GM18861 (cell line): Measurements from ENCODE around the gene NFE2.
"Not testable (repeated sequence)": the region's sequence is repeated elsewhere in the genome, so short reads cannot be mapped to it uniquely, and the experiment has no call there.

Source experiments
- ATAC-seq: cut with Tn5 transposase; IDR thresholded peaks from one replicate; pipeline ENCODE4 v1.9.1; 2021; ENCODE audit not compliant: unreplicated experiment

NFE2 gene

DNA sequence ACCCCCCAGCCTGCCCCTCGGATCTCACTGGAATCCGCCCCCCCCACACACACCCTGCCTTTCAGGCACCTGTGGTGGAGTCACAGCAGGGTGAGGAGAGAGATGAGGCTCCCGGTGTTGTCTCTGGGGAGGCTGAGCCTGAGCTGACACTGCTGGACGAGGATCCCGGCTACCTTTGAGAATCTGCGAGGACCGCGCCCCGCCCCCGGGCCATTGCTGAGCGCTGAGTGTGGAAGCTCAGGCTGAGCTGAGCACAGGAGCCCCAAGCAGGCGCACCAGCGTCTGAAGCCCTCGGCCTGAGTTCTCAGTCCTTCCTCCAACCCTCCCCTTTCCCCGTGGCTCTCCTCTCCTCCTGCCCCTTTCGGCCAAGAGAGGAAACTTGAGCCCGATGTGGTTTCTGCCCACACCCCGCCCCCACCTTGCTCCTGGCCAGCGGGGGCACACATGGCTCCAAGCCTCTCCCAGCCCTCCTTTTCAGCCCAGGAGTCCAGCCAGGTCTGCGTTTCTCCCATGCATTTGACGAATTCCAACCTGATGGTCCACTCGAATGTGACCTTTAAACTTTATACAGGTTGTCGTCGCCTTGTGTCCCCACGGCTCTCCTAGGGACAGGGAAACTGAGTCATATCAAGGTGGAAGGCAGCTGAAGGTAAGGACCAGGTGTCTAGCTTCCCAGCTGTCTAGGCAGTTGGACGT lies at the start of gene NFE2:
NFE2 (minus strand) TSS at position 284 of the 696 bp plus-strand sequence. CDS start 5,767 bp downstream, outside the sequence.
- ATAC-seq, result no peak

DNA sequence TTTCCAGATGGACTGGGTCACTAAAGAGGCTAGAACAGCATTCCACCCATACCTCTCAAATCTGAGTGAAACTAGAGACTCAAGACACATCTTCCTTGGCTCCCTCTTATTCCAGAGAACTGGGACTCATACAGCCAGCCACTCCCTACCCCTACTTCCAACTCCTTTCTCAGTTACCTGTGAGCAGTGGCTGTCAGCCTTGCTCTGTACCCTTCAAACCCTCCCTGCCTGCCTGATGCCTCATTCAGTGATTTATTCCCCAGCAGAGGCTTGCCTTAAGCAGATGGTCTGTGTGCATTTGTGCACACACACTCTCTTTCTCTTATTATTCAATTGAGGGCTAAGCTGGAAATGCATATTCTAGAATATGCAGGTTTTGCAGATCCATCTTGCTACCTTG lies 48.9 kb upstream of the NFE2 start:
- no peak for ATAC-seq

DNA sequence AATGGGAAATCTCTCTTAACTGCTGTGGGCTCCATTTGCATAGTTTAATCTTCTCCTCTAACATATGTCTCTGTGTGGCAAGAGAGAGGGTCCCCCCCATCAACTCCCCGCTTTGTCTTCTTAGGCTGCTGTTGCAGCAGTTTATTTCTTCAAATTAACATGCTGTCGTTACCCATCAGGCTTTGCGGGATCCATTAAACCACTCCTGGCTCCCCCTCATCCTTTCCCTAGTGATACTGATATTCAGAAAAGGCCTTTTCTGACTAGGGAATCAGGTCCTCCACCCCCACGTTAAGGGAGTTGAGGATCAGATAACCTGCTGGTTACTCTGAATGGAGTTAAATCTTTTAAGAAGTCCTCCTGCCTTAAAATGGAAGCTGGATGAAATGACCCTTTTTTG lies 48.2 kb upstream of the NFE2 start:
- ATAC-seq, result no peak

DNA sequence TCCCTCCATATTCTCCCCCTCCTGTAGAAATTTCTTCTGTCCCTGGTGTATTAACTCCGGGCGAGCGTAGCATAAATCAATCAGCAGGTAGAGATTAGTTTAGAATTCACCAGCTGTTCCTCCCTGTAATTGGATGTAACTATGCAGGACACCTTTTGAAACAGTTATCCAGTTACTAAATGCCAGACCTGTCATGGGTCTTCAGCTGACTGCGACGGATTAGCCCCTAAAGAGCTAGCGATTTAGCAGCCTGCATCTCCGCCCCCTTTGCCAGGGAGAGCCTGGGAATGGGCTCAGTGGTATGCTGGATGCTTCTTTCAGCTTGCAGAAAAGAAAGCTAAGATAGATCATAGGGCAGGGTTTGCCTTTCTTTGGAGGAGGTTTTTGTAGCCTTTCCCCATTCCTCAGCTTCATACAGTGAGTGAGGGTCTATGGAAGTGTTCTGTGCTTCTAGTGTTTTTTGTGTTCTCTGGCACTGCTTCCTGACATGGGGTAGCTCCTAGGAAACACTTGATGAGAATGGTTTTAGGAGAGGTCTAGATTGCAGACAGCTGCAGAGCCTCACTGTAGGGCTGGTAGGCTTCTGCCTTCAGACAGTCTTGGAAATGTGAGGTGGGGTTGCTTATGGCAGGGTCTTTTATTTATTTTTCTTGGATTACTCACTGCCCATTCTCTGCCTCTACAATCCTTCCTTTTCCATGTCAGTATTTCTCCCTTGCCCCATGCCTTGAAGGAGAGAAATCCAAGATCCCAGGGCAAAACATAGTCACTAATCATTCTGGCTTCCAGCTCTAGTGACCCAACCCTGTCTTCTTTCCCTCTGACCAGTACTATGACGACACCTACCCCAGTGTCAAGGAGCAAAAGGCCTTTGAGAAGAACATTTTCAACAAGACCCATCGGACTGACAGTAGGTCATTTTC lies 40.8 kb upstream of the NFE2 start:
- no peak for ATAC-seq

DNA sequence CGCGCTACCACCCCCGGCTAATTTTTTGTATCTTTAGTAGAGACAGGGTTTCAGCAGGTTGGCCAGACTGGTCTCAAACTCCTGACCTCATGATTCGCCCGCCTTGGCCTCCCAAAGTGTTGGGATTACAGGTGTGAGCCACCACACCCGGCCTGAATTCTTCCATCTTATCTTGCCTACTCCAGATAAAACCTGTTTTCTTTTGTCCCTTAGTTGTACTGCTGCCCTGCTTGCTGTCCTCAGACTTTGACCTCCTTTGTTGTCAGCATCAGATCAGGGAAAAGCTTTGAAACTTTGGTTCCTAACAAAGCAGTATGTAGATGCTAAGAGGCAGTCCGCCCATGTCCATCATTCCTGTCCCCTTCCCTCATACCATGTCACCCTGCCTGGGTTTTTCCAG lies 40.0 kb upstream of the NFE2 start:
- ATAC-seq, result no peak

DNA sequence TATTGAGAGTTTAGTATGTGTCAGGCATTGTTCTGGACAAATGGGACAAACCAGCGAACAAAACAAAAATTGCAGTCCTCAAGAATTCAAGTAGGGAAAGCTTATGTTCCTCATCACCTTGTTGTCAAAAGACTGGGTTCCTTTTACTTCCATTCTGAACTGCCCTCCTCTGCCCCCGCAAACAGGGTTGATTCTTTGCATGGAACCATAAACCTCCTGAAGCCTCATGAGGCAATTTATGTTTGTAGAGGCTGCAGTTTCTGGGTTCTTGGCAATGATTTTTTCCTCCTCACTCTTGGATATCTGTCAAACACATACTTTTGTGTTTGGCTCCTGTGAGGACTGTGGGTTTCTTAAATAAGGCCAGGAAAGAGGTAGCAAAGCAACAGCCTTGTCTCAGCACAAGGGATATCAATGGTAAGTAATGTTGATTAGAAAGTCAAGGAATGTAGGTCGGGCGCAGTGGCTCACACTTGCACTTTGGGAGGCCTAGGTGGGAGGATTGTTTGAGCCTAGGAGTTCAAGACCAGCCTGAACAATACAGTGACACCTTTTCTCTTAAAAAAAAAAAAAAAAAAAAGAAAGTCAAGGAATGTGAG lies 38.0 kb upstream of the NFE2 start:
- no peak for ATAC-seq

DNA sequence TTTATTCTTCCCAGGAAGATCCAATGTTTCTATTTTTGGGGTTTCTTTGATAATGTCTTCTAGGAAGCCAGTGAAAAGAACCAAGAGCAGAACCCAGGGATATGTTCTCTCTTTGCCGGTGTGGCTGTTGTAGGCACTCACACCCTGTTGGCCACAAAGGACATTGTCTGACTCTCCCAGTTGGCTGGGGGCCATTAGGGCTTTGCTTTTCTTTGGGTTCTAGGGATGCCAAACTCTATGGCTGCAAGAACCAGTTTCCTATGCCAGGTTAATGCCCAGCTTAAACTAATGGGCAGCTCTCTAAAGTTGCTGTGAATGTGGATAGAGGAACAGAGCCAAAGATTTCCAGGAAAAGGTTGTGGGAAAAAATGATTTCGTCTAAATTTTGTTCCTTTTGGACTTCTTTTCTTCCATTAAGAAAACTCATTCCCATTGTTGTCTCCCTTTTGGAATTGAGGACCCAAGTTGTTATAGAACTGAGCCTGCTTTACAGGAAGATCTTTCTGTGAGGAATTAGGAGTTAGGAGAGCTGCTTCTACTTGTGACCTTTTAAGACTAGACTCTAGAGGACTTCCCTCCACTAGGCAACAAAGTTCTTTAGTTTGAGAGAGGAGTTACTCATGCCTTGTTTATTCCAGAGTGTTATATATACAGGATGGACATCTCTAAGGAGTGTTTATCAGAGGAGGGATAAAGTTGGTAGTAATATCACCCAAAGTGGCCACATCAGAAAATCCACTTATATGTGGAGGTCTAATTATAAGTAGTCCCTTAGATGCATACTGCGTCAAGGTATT lies 37.2 kb upstream of the NFE2 start:
- no peak for ATAC-seq

DNA sequence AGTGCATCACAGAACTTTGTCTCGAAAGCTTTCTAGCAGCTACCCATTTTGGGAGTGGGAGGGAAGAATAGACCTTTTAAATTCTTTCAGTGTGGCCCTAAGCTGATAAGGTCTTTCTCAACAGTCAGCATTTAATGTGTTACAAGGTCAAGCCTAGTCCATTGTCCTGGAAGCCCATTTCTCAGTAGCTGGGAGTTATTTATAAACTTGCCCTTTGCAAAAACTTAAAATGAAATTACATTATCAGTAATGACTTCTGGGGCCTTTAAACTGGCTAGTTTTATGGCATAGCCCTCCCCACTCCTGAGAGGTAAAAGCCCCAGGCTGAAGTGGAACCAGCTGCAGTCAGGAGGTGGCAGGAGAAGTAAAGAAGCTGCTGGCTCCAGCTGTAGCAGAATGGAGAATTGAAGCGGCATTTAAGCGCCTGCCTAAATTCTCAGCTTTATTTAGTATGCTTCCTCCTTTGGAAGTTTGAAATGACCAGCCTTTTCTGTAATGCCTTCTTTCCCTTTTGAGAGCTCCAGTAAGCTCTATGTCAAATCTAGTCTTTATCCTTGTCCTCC lies 36.5 kb upstream of the NFE2 start:
- no peak for ATAC-seq

DNA sequence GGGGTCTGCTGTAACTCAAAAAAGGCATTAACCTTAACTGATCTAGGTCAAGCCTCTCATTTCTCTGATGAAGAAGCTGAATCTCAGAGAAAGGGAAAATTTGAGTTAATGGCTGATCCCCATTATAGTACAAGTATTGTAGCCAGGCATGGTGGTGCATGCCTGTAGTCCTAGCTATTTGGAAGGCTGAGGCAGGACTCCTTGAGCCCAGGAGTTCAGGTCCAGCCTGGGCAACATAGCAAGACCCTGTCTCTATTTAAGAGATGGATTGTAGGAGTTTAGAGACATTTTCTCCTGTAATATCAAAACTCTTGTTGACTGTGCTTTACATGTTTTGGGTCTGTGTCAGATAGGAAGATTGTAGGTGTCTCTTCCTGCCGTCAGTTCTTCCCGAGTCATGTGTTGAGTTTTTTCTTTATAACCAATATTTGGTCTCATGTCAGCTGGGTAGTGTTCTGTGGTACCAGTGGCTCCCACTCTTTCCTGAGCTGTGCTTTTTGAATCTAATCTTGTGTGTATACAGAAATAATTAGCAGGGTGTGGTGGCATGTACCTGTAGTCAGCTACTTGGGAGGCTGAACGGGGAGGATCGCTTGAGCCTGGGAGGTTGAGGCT lies 32.7 kb upstream of the NFE2 start:
- no peak for ATAC-seq

DNA sequence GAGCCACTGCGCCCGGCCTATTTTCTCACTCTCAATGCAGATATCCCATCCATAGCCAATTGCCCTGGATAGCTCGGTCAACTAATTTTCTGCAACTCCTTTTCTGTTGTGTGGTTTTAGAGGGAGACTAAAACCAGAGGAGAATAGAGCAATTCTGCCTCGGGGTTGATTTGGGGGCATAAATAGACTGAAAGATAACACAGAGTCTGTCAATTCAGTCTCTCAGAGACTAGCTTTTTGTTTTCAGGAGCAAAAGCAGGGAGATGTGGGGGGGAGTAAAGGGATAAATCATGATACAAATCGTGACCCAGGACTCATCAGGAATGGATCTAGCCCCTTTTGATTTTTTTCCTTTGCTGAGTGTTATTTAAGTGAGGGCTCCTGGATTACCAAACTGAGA lies 30.6 kb upstream of the NFE2 start:
- no peak for ATAC-seq

DNA sequence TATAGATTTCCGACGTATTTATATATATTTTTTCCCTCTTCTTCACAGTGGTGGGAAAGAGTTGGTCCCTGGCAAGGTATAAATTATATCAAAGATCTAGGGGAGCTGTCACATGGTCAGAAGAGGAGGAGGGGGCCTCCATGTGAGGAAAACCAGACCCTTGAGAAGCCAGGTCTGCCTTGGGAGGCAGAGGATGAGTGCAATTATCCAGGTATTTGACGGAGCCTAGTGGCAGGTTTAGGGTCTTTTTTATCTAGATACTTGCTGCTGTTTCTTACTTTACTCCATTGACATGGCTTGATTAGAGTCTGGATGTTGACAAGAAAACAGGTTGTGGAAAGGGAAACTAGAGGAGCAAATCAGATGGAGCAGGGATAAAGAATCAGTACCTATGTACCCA lies 29.6 kb upstream of the NFE2 start:
- ATAC-seq, result no peak

DNA sequence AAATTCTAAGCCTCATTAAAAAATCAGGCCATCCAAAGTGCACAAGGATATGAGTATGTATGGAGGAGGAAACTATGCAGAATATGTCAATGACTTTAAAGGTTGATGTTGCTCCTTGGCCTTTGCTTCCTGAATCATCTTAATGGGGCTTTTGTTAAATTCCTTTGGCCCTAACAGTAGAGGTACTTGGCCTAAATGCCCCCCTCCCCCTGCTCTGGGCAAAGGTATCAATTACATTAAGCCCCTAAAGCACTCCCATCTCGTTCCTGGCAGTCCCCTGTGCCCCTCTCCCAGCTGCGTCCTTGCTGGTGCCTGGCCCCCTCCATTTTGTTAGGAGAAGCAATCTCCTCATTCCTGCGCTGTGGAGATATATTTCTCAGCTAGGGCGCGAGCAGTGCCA lies 28.9 kb upstream of the NFE2 start:
- ATAC-seq, result no peak

DNA sequence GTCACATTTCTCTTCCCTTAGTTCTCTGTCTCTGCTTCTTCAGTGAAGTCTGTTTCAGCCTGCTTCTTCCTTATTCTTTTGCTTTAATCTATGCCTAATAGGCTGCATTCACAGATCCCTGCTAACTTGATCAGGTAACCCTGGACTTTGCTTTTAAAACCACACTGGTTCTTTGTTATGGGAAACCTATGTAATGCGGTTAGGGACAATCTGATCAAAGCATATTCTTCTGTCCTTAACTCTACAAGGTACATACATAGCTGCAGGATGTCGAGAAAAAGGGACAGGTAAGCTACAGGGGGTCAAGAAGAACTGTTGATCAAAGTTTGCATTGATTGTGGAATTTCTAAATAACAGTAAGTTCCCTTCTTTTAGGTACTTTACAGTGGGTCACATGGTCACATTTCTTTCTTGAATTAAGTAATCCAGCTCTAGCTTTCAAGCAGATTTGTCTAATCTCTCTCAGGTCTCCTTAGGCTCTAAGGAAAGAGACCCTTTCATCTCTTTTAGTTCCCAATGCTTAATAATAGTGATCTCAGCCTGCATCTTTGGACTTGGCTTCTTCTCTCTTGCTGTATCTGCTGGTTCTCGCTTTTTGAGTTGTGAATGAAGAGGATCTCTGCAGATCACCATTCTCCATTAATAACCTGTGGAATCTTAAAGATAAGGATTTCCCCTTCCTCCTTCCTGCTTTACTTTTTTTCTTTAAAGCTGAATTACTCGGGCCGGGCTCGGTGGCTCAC lies 28.0 kb upstream of the NFE2 start:
- no peak for ATAC-seq

DNA sequence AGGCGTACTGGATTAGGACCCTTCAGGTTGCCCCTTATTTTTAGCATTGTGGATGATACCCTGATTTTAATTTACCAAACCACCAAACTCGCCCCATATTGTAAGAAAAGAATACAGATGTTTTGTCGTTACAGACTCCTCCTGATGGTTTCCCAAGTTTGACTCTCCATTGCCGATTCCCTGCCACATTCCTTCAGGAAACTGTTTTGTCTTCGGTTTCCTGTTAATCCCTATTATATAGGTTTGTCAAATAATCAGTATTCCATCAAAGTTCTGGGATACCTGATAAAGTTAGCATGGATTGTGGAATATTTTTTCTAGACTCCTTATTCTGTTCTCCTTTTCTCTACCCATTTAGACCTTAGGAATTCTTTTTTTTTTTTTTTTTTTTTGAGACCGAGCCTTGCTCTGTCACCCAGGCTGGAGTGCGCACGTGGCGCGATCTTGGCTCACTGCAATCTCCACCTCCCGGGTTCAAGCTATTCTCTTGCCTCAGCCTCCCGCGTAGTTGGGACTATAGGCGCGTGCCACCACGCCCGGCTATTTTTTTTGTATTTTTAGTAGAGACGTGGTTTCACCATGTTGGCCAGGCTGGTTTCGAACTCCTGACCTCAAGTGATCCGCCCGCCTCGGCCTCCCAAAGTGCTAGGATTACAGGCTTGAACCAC lies 24.8 kb upstream of the NFE2 start:
- ATAC-seq, result not testable (repeated sequence)

DNA sequence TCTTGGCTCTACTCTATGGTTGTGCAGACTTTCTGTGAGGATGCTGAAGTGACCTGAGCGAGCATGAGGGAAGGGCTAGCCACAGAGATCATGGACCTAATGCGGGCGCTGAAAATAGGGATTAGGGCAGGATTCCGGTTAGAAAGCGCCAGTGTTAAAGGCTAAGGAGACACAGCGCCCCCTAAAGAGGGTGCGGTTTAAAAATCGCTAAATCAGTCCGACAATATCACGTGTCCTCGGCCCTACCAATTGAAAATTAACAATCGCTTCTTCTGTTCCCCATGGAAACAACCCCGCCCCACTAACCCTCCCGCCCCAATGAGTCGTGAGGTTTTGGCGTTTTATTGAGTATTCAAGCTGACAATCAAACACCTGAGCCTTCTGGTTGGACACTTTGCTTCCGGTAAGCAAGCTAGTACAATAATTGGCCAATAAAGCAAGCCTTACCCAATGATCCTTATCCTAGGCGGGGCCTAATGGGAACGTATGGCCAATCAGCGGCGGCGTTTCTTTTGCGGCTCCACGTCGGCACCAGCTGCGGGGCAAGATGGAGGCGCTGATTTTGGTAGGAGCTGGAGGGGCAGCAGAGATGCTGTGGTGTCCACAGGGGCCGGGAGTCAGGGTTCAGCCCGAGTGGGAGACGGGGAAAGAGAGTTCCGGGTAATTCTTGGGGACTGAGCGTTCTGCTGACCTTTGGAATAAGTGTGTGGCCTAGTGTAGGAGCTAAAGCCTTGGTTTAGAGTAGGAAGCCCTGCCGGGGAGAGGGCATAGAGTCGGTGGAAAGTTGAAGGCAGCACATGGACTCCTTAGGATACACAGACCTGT lies 24.0 kb upstream of the NFE2 start, which contains the start of gene COPZ1:
COPZ1 (plus strand) TSS at position 515 of the 825 bp plus-strand sequence; CDS start at position 548, 33 bp downstream.
- ATAC-seq, result peak; percentile 98

DNA sequence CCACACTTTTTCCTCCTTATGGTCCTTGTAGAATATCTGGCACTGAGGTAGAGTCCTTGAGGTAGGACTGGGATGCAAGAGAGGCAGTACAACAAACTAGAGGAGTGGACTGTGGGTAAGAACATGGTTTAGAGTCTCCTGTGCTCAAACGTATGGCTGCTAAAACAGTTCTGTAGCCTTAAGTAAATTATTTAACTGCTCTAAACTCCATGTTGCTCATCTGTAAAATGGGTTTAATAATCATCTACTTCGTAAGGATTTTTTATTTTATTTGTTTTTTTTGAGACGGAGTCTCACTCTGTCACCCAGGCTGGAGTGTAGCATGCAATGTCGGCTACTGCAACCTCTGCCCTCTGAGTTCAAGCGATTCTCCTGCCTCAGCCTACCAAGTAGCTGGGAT lies 20.5 kb upstream of the NFE2 start:
- no peak for ATAC-seq

DNA sequence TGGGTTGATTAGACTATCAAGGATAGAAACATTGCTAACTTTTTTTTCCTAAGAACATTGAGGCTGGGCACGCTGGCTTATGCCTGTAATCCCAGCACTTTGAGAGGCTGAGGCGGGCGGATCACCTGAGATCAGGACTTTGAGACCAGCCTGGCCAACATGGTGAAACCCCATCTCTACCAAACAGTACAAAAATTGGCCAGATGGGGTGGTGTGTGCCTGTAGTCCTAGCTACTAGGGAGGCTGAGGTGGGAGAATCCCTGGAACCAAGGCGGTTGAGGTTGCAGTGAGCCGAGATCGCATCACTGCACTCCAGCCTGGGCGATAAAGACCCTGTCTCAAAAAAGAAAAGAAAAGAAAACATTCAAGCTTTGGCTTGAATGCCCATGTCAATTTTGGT lies 11.5 kb upstream of the NFE2 start:
- not testable (repeated sequence) for ATAC-seq

DNA sequence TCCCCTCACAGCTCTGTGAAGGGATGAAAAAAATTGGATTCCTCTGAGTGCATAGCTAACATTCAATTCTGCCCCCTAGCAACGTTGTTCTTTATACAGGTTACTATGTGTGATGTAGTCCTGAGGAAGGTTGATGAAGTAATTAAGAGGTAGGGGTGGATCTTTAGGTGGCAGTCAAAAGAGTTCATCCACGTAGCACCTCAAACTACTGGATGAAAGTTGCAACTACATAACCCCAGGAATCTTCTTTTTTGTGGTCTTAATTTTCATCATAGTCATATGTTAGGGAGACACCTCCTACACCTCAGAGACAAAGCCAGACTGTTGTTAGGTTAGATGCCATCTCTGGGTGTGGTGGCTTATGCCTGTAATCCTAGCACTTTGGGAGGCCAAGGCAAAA lies 10.2 kb upstream of the NFE2 start:
- no peak for ATAC-seq
